ENCODE measurements around the gene OCA2.

Gene OCA2

GRCh38 chr15:27863000-27863399 lies 236.1 kb downstream of the OCA2 start:
- Histone ChIP-seq H3K4me3 (ENCODE audit: insufficient read depth, low read length, poor library complexity, severe bottlenecking) (no peak overlapping the region), H3K9me2 (replicated peaks; ENCODE audit: insufficient read depth, low read length) (no peaks in the 10 kb centered on the region), H3K79me2 (ENCODE audit: insufficient read depth, low read length) (no peaks in the 10 kb centered on the region), H4K20me1 (ENCODE audit: low read depth, low read length) (no peaks in the 10 kb centered on the region), H3K27ac (ENCODE audit: low read depth, low read length) (no peak overlapping the region), H3K9me3 (ENCODE audit: insufficient read depth, low read length) (no peaks in the 10 kb centered on the region), H3K27me3 (ENCODE audit: low read length) (no peaks in the 10 kb centered on the region), H3K4me2 (ENCODE audit: low read depth, low read length, poor library complexity, severe bottlenecking) (no peak overlapping the region), H3K9ac (ENCODE audit: low read length) (no peak overlapping the region), H2AFZ (ENCODE audit: low read depth, low read length, severe bottlenecking) (no peak overlapping the region), H3K36me3 (ENCODE audit: low read length) (no peaks in the 10 kb centered on the region), H3F3A (ENCODE audit: insufficient read depth) (no peaks in the 10 kb centered on the region)
- TF ChIP-seq EZH2phosphoT487 (conservative IDR thresholded peaks at IDR 0.05; ENCODE audit: low read length) (no peak), CTCF (IDR thresholded peaks at IDR 0.05; ENCODE audit: insufficient read depth, low read length, poor library complexity, severe bottlenecking) (no peak)

GRCh38 chr15:27861171-27861570 lies 237.9 kb downstream of the OCA2 start:
- Histone ChIP-seq H3K4me2 (ENCODE audit: low read depth, low read length, poor library complexity, severe bottlenecking) (no peak overlapping the region), H3K9me3 (ENCODE audit: insufficient read depth, low read length) (no peaks in the 10 kb centered on the region), H3K36me3 (ENCODE audit: low read length) (no peaks in the 10 kb centered on the region), H3K27me3 (ENCODE audit: low read length) (no peaks in the 10 kb centered on the region), H2AFZ (ENCODE audit: low read depth, low read length, severe bottlenecking) (no peak overlapping the region), H3K4me3 (ENCODE audit: insufficient read depth, low read length, poor library complexity, severe bottlenecking) (no peak overlapping the region), H3K9ac (ENCODE audit: low read length) (no peak overlapping the region), H3K9me2 (replicated peaks; ENCODE audit: insufficient read depth, low read length) (no peaks in the 10 kb centered on the region), H3F3A (ENCODE audit: insufficient read depth) (no peaks in the 10 kb centered on the region), H4K20me1 (ENCODE audit: low read depth, low read length) (no peaks in the 10 kb centered on the region), H3K27ac (ENCODE audit: low read depth, low read length) (no peak overlapping the region), H3K79me2 (ENCODE audit: insufficient read depth, low read length) (no peaks in the 10 kb centered on the region)
- TF ChIP-seq CTCF (IDR thresholded peaks at IDR 0.05; ENCODE audit: insufficient read depth, low read length, poor library complexity, severe bottlenecking) (no peak), EZH2phosphoT487 (conservative IDR thresholded peaks at IDR 0.05; ENCODE audit: low read length) (no peak)

- Histone ChIP-seq H3K9me3 (ENCODE audit: insufficient read depth, low read length) (no peaks in the 10 kb centered on the region), H3K36me3 (ENCODE audit: low read length) (no peaks in the 10 kb centered on the region), H2AFZ (ENCODE audit: low read depth, low read length, severe bottlenecking) (no peak overlapping the region), H3K27me3 (ENCODE audit: low read length) (no peaks in the 10 kb centered on the region), H3K4me2 (ENCODE audit: low read depth, low read length, poor library complexity, severe bottlenecking) (no peak overlapping the region), H3K4me3 (ENCODE audit: insufficient read depth, low read length, poor library complexity, severe bottlenecking) (no peak overlapping the region), H3K27ac (ENCODE audit: low read depth, low read length) (no peak overlapping the region), H3F3A (ENCODE audit: insufficient read depth) (no peaks in the 10 kb centered on the region), H4K20me1 (ENCODE audit: low read depth, low read length) (no peaks in the 10 kb centered on the region), H3K9me2 (replicated peaks; ENCODE audit: insufficient read depth, low read length) (no peaks in the 10 kb centered on the region), H3K79me2 (ENCODE audit: insufficient read depth, low read length) (no peaks in the 10 kb centered on the region), H3K9ac (ENCODE audit: low read length) (no peak overlapping the region)
- TF ChIP-seq CTCF (IDR thresholded peaks at IDR 0.05; ENCODE audit: insufficient read depth, low read length, poor library complexity, severe bottlenecking) (no peak), EZH2phosphoT487 (conservative IDR thresholded peaks at IDR 0.05; ENCODE audit: low read length) (no peak)
Measured at GRCh38 chr15:27855137-27855536, 244.0 kb downstream of the OCA2 start.
